Measurements from ENCODE around the gene LSP1.

Gene LSP1

DNA sequence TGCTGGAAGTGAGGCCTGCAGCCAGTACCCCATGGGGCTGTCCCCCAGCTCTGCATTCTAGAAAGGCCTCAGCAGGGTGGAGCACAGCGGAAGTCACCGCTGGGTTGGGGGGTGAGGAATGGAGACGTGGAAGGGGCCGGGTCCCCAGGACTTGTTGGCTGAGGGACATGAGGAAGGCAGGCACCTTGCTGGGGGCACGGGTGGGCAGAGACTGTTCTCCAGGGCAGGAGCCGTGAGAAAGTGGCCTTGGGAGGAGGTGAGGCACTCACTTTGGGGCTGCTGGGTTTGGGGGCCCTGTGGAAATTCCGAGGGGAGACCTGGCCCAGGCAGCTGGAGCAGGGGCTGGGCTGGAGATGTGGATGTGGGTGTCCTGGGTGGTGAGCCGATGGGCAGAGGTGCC is 9.1 kb upstream of the LSP1 start:
- no peak for TF ChIP-seq EZH2phosphoT487 (IDR thresholded peaks at IDR 0.05; ENCODE audit: low read length)
- TF ChIP-seq, protein P1, sequence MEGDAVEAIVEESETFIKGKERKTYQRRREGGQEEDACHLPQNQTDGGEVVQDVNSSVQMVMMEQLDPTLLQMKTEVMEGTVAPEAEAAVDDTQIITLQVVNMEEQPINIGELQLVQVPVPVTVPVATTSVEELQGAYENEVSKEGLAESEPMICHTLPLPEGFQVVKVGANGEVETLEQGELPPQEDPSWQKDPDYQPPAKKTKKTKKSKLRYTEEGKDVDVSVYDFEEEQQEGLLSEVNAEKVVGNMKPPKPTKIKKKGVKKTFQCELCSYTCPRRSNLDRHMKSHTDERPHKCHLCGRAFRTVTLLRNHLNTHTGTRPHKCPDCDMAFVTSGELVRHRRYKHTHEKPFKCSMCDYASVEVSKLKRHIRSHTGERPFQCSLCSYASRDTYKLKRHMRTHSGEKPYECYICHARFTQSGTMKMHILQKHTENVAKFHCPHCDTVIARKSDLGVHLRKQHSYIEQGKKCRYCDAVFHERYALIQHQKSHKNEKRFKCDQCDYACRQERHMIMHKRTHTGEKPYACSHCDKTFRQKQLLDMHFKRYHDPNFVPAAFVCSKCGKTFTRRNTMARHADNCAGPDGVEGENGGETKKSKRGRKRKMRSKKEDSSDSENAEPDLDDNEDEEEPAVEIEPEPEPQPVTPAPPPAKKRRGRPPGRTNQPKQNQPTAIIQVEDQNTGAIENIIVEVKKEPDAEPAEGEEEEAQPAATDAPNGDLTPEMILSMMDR (IDR thresholded peaks at IDR 0.05; ENCODE audit: low read length), result no peak
- TF ChIP-seq EZH2 (optimal IDR thresholded peaks at IDR 0.05; ENCODE audit: low read depth, low read length), result no peak
- Histone ChIP-seq H3K9ac (ENCODE audit: low read length) (no peak overlapping the region), H3K4me2 (ENCODE audit: low read depth, low read length) (no peak overlapping the region), H3K9me3 (replicated peaks; ENCODE audit: insufficient read depth, low read length) (no peaks in the 10 kb centered on the region), H3K79me2 (ENCODE audit: low read length) (no peaks in the 10 kb centered on the region), H3K9me2 (replicated peaks; ENCODE audit: insufficient read depth, low read length) (no peaks in the 10 kb centered on the region), H3K4me1 (ENCODE audit: low read length) (no peaks in the 10 kb centered on the region), H3K4me3 (ENCODE audit: low read length) (no peak overlapping the region), H3K27ac (ENCODE audit: low read length) (no peak overlapping the region), H3F3A (ENCODE audit: insufficient read depth, low read length) (no peaks in the 10 kb centered on the region), H3K36me3 (replicated peaks; ENCODE audit: insufficient read depth, low read length) (no peaks in the 10 kb centered on the region), H2AFZ (ENCODE audit: low read length) (no peak overlapping the region), H3K27me3 (replicated peaks; ENCODE audit: insufficient read depth, low read length) (peaks cover 42% of the 10 kb centered on the region), H4K20me1 (ENCODE audit: insufficient read depth, low read length) (no peaks in the 10 kb centered on the region)
- no peak for DNase-seq

DNA sequence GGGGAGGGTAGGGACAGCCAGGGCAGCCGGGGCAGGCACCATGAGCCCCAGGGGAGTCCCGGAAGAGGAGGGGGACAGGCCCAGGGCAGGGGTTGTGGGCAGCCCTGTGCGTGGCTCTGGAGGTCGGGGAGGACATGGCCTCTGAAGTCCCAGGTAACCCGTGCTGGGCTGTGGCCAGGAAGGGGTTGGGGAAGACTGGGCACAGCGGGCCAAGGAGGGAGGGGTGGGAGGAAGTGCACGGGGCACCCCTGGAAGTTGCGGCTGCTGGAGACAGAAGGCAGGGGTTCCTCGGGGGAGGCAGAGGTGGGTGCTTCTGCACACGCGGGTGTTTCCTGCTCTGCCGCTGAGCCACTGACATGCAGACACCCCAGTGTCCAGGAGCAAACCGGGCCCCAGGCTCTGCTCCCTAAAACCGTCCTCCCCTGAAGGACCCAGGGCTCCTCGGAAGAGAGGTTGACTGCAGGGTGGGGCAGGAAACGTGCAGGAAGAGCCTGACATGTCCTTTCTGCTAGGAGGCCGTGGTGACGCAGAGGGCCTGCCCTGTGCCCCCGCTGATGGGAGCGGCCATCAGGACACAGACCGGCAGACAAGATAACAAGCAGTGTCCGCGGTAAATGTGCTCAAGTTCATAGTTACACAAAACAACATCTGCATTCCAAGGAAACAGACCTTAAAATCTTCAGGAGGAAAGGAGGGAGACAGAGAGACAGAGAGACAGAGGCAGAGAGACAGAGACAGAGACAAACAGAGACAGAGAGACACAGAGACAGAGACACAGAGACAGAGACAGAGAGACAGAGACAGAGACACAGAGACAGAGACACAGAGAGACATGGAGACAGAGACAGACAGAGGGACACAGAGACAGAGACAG is 8.4 kb upstream of the LSP1 start:
- Histone ChIP-seq H3K4me1 (ENCODE audit: low read length) (0 out of 2 replicates have a peak, but pooled peaks cover under 1% of the 10 kb centered on the region), H3K9me2 (replicated peaks; ENCODE audit: insufficient read depth, low read length) (no peaks in the 10 kb centered on the region), H3K36me3 (replicated peaks; ENCODE audit: insufficient read depth, low read length) (no peaks in the 10 kb centered on the region), H2AFZ (ENCODE audit: low read length) (no peak overlapping the region), H3F3A (ENCODE audit: insufficient read depth, low read length) (no peaks in the 10 kb centered on the region), H3K9me3 (replicated peaks; ENCODE audit: insufficient read depth, low read length) (no peaks in the 10 kb centered on the region), H3K4me3 (ENCODE audit: low read length) (no peak overlapping the region), H3K27me3 (replicated peaks; ENCODE audit: insufficient read depth, low read length) (peaks cover 42% of the 10 kb centered on the region), H3K79me2 (ENCODE audit: low read length) (no peaks in the 10 kb centered on the region), H3K9ac (ENCODE audit: low read length) (no peak overlapping the region), H3K27ac (ENCODE audit: low read length) (no peak overlapping the region), H4K20me1 (ENCODE audit: insufficient read depth, low read length) (no peaks in the 10 kb centered on the region), H3K4me2 (ENCODE audit: low read depth, low read length) (no peak overlapping the region)
- DNase-seq, result no peak
- TF ChIP-seq EZH2phosphoT487 (IDR thresholded peaks at IDR 0.05; ENCODE audit: low read length) (no peak), EZH2 (optimal IDR thresholded peaks at IDR 0.05; ENCODE audit: low read depth, low read length) (no peak)
- TF ChIP-seq, protein P1 (IDR thresholded peaks at IDR 0.05; ENCODE audit: low read length), result no peak

DNA sequence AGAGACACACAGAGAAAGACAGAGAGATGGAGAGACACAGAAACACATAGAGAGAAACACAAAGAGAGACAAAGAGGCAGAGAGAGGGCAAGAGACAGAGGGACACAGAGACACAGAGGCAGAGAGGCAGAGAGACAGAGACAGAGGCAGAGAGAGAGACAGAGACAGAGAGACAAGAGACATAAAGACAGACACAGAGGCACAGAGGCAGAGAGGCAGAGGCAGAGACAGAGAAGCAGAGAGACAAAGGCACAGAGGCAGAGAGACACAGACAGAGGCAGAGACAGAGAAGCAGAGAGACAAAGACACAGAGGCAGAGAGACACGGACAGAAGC is 7.8 kb upstream of the LSP1 start:
- H3F3A ChIP-seq (ENCODE audit: insufficient read depth, low read length), result no peaks in the 10 kb centered on the region
- no peak for TF ChIP-seq EZH2 (optimal IDR thresholded peaks at IDR 0.05; ENCODE audit: low read depth, low read length)
- no peak for TF ChIP-seq EZH2phosphoT487 (IDR thresholded peaks at IDR 0.05; ENCODE audit: low read length)
- TF ChIP-seq, protein P1 (IDR thresholded peaks at IDR 0.05; ENCODE audit: low read length), result no peak
- H3K27ac ChIP-seq (ENCODE audit: low read length), result no peak overlapping the region
- DNase-seq, result no peak
- no peak overlapping the region for H3K9ac ChIP-seq (ENCODE audit: low read length)
- no peak overlapping the region for H3K4me3 ChIP-seq (ENCODE audit: low read length)
- H3K9me2 ChIP-seq (replicated peaks; ENCODE audit: insufficient read depth, low read length), result no peaks in the 10 kb centered on the region
- peaks cover 6% of the 10 kb centered on the region for H3K4me1 ChIP-seq (ENCODE audit: low read length)
- H3K27me3 ChIP-seq (replicated peaks; ENCODE audit: insufficient read depth, low read length), result peaks cover 42% of the 10 kb centered on the region
- no peak overlapping the region for H2AFZ ChIP-seq (ENCODE audit: low read length)
- H3K4me2 ChIP-seq (ENCODE audit: low read depth, low read length), result no peak overlapping the region
- no peaks in the 10 kb centered on the region for H3K9me3 ChIP-seq (replicated peaks; ENCODE audit: insufficient read depth, low read length)
- H3K79me2 ChIP-seq (ENCODE audit: low read length), result no peaks in the 10 kb centered on the region
- H3K36me3 ChIP-seq (replicated peaks; ENCODE audit: insufficient read depth, low read length), result no peaks in the 10 kb centered on the region
- no peaks in the 10 kb centered on the region for H4K20me1 ChIP-seq (ENCODE audit: insufficient read depth, low read length)

Measured in MM.1S (cell line).